Endothelial cell of umbilical vein (primary cell): Measurements from ENCODE around the gene DYNC1LI2. TPM values are rescaled to one million over a fixed set of nuclear protein-coding genes. Genes with fewer than 3 reads are reported as not detected.

Source experiments
- BruUV-seq: library from RNA; stranded (reverse); fragments of 400-500 nt; replicated peaks from 2 replicates; lab custom pipeline; 2021; lab: Mats Ljungman, UMichigan
- CTCF ChIA-PET: fragments of 300-600, 350-600 bp; sonication (Branson Sonifier 250); formaldehyde crosslinking; loops from one replicate; lab custom pipeline; 2021; ENCODE audit warnings: antibody characterized with exemption, inconsistent platforms; lab: Charles Lee
- POLR2A ChIA-PET: fragments of 300-600, 350-600 bp; sonication (Branson Sonifier 250); formaldehyde crosslinking; loops from one replicate; lab custom pipeline; 2021; ENCODE audit warnings: antibody characterized with exemption, inconsistent platforms; lab: Charles Lee
- DNase-seq: peaks from one replicate; pipeline ENCODE4 v3.0.0-alpha.2; 2011; ENCODE audit warnings: low read depth, low spot score
- FAIRE-seq: peaks from 2 replicates; lab custom pipeline; 2011; peaks lifted over from hg19 to GRCh38; lab: Jason Lieb, UNC
- H2AFZ ChIP-seq: 2 replicates; pipeline ENCODE4 v1.6.0; 2012; ENCODE audit warnings: low read depth, low read length, control low read depth, inconsistent platforms
- H3K27ac ChIP-seq: 2 replicates; pipeline ENCODE4 v1.5.1; 2011; ENCODE audit warnings: low read depth, mild to moderate bottlenecking, control low read depth, low read length, moderate library complexity; ENCODE audit not compliant: insufficient read depth
- H3K27me3 ChIP-seq, 2 experiments: 2 replicates each; pipeline versions ENCODE4 v1.6.0 to v1.6.1; 2011; ENCODE audit warnings: low read length in 2 of 2, mixed read lengths in 1 of 2; ENCODE audit not compliant: control insufficient read depth in 2 of 2, insufficient read depth in 2 of 2
- H3K36me3 ChIP-seq, 2 experiments: 2 replicates in 1 of 2; 3 replicates in 1 of 2; pipeline ENCODE4 v1.5.1; 2011; ENCODE audit warnings: low read length in 2 of 2, mild to moderate bottlenecking in 1 of 2, moderate library complexity in 1 of 2; ENCODE audit not compliant: control insufficient read depth in 2 of 2, insufficient read depth in 2 of 2; ENCODE audit errors: extremely low read depth in 1 of 2
- H3K4me1 ChIP-seq: 3 replicates; pipeline ENCODE4 v1.5.1; 2011; ENCODE audit warnings: mild to moderate bottlenecking, low read length; ENCODE audit not compliant: control insufficient read depth, insufficient read depth; ENCODE audit errors: extremely low read depth
- H3K4me2 ChIP-seq: 2 replicates; pipeline ENCODE4 v1.6.1; 2011; ENCODE audit warnings: low read length, control low read depth, mixed read lengths; ENCODE audit not compliant: insufficient read depth
- H3K4me3 ChIP-seq, 3 experiments: fragments of 200-600 bp in 1 of 3; sonication (generic), shearing (Covaris generic) in 1 of 3; replicated peaks in 1 of 3; 2 replicates each; pipeline ENCODE4 v1.5.1; 2011 to 2016; ENCODE audit warnings: control low read depth in 3 of 3, low read length in 3 of 3, mild to moderate bottlenecking in 2 of 3, inconsistent platforms in 1 of 3, low read depth in 1 of 3, moderate library complexity in 1 of 3; ENCODE audit not compliant: insufficient read depth in 1 of 3
- H3K79me2 ChIP-seq: 2 replicates; pipeline ENCODE4 v1.6.0; 2012; ENCODE audit warnings: low read length, inconsistent platforms; ENCODE audit not compliant: control insufficient read depth, insufficient read depth
- H3K9ac ChIP-seq: replicated peaks from 2 replicates; pipeline ENCODE3; 2011; ENCODE audit warnings: low read length, control low read depth; ENCODE audit not compliant: insufficient read depth; ENCODE audit errors: extremely low read depth
- H3K9me1 ChIP-seq: replicated peaks from 3 replicates; pipeline ENCODE4 v1.6.0; 2011; ENCODE audit warnings: mild to moderate bottlenecking, low read length; ENCODE audit not compliant: control insufficient read depth, insufficient read depth; ENCODE audit errors: extremely low read depth
- H3K9me3 ChIP-seq: replicated peaks from 2 replicates; pipeline ENCODE4 v1.5.1; 2012; ENCODE audit warnings: low read length, inconsistent platforms; ENCODE audit not compliant: control insufficient read depth, insufficient read depth
- H4K20me1 ChIP-seq: replicated peaks from 2 replicates; pipeline ENCODE3; 2011; ENCODE audit warnings: mild to moderate bottlenecking, low read length; ENCODE audit not compliant: control insufficient read depth, insufficient read depth; ENCODE audit errors: extremely low read depth
- EZH2 ChIP-seq: IDR thresholded peaks from 2 replicates; pipeline ENCODE4 v1.6.1; 2012; ENCODE audit warnings: borderline replicate concordance, low read depth, mild to moderate bottlenecking, moderate library complexity, low read length, inconsistent platforms; ENCODE audit not compliant: severe bottlenecking
- FOS ChIP-seq: IDR thresholded peaks from 2 replicates; pipeline ENCODE4 v1.6.1; 2011; ENCODE audit warnings: mild to moderate bottlenecking, low read length, moderate library complexity, borderline replicate concordance; ENCODE audit not compliant: insufficient read depth
- GATA2 ChIP-seq: IDR thresholded peaks from 2 replicates; pipeline ENCODE4 v1.7.0; 2011; ENCODE audit warnings: low read depth, mild to moderate bottlenecking, moderate library complexity, mixed read lengths, low read length; ENCODE audit not compliant: insufficient read length, insufficient read depth
- JUN ChIP-seq: IDR thresholded peaks from 2 replicates; pipeline ENCODE4 v1.6.1; 2011; ENCODE audit warnings: borderline replicate concordance, low read depth; ENCODE audit not compliant: insufficient read length, insufficient read depth
- MYC ChIP-seq: IDR thresholded peaks from one replicate; pipeline ENCODE4 v1.6.1; 2011; ENCODE audit warnings: mild to moderate bottlenecking, low read depth, low read length
- POLR2A ChIP-seq: IDR thresholded peaks from 2 replicates; pipeline ENCODE4 v1.6.1; 2012; ENCODE audit warnings: low read depth, mild to moderate bottlenecking, control low read depth, low read length
- POLR2AphosphoS5 ChIP-seq: IDR thresholded peaks from 2 replicates; pipeline ENCODE4 v1.6.1; 2012; ENCODE audit warnings: low read depth, mild to moderate bottlenecking, control low read depth, low read length, moderate library complexity; ENCODE audit not compliant: insufficient read depth
- dilution Hi-C: fragments of 300-500 bp; cut with MboI; formaldehyde crosslinking; loops from one replicate; pipeline ENCODE4 v1.15.0; 2019; ENCODE audit warnings: low sequenced_read_pairs; ENCODE audit not compliant: extremely low pct_ligation_motif_present
- intact Hi-C: fragments of 100-400 bp; cut with micrococcal nuclease; formaldehyde crosslinking; loops from one replicate; pipeline ENCODE4 v1.10.0; 2022
- polyA plus RNA-seq, 4 experiments: library from polyadenylated mRNA; depleted of rRNA in 3 of 4; stranded (reverse) in 3 of 4; unstranded in 1 of 4; fragments of >200 nt; gene quantifications; 2 replicates each; pipeline versions ENCODE4 v1.2.1 to v1.2.3, GENCODE V29; 2011 to 2012; ENCODE audit warnings: missing spikeins in 1 of 4
- total RNA-seq: library from RNA; stranded (reverse); gene quantifications from 2 replicates; pipeline ENCODE4 v1.2.3, GENCODE V29; 2021
- TF ChIP-seq, protein P1 (sequence below), 2 donors: IDR thresholded peaks; 1 replicate in 1 of 2; 2 replicates in 1 of 2; pipeline ENCODE4 v1.5.1; 2011; ENCODE audit warnings: low read length in 2 of 2, mild to moderate bottlenecking in 2 of 2, moderate library complexity in 2 of 2, control low read depth in 1 of 2, inconsistent platforms in 1 of 2, low read depth in 1 of 2; ENCODE audit not compliant: insufficient read depth in 1 of 2; ENCODE audit errors: extremely low read depth in 1 of 2
- TF ChIP-seq, protein P2 (sequence below): IDR thresholded peaks from 2 replicates; pipeline ENCODE4 v1.6.1; 2011; ENCODE audit not compliant: insufficient read depth, insufficient read length

Gene DYNC1LI2
- total and polyA plus RNA-seq, 2 donors (not counting 3 experiments of a cell fraction or from before 2014, with no cell fraction given) = 110 to 159 TPM

DNA sequence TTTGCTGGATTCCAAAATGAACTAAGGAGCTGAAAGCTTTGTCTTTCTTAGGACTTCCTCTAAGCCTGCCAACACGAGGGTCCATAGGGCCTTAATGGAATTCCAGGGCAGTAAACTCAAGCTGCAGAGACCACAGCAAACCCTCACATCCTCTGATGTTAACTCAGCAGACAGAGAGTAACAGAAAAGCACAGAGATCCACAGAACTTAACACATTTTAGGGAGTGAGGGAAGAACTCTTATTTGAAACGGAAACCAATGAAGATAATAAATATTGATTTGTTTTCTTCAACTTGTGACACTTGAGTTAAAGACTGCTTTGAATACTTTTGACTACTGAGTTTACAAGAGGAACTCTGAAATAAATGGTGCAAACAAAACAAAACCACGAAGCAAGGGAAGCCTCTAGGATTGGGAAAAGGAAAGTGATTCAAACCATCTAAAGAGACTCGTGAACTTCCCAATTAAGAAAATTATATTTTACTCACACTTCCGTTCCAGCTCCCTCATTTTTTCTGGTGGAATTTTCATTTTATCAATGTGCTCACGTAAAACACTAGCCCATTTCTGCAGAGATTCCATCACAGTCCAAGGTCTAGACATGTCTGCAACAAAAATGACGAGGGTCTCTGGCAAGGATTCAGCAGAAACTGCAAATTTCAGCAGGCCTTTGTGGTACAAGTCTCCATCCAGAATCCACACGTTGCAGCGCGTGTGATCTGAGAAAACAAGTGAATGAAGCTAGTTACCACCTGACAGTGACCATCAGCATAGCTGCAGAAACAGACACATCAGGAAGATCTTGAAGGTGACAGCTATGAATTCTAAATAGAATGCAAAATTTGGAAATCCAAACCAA, 9.2 kb downstream of the DYNC1LI2 start:
- no peak overlapping the region for H2AFZ ChIP-seq
- ChIA-PET POLR2A (interaction anchor here (0.6 to 1.0 kb wide), 7 partner anchors 8 to 125 kb away, joined by 3 to 11 read pairs (median 4); partner anchors contain the start of genes DYNC1LI2 and NAE1), CTCF (interaction anchor here (0.8 to 4.3 kb wide), 12 partner anchors 9 to 134 kb away, joined by 3 to 69 read pairs (median 18); partner anchors contain the start of genes DYNC1LI2 and NAE1)
- H3K4me2 ChIP-seq = peak overlapping the region; percentile 68
- no peaks in the 10 kb centered on the region for H4K20me1 ChIP-seq
- BruUV-seq = TSS peak; percentile 72
- H3K4me3 ChIP-seq = peak overlapping the region in 1 of 3 experiments; percentile 42
- FAIRE-seq = peak; percentile 67
- intact Hi-C loops (loop anchor here (1.0 to 5.0 kb wide), 5 partner anchors 9 to 335 kb away; partner anchors contain the start of gene DYNC1LI2), dilution Hi-C loops (no loop called here)
- H3K9me3 ChIP-seq = no peaks in the 10 kb centered on the region
- H3K27ac ChIP-seq = peak overlapping the region; percentile 97
- H3K9me1 ChIP-seq = no peaks in the 10 kb centered on the region
- no peak for DNase-seq
- H3K9ac ChIP-seq = peak overlapping the region; percentile 91
- H3K27me3 ChIP-seq = no peaks in the 10 kb centered on the region
- H3K36me3 ChIP-seq = peaks cover 16 to 27% of the 10 kb centered on the region in 2 experiments
- peaks cover 34% of the 10 kb centered on the region for H3K4me1 ChIP-seq
- TF ChIP-seq, protein P1, sequence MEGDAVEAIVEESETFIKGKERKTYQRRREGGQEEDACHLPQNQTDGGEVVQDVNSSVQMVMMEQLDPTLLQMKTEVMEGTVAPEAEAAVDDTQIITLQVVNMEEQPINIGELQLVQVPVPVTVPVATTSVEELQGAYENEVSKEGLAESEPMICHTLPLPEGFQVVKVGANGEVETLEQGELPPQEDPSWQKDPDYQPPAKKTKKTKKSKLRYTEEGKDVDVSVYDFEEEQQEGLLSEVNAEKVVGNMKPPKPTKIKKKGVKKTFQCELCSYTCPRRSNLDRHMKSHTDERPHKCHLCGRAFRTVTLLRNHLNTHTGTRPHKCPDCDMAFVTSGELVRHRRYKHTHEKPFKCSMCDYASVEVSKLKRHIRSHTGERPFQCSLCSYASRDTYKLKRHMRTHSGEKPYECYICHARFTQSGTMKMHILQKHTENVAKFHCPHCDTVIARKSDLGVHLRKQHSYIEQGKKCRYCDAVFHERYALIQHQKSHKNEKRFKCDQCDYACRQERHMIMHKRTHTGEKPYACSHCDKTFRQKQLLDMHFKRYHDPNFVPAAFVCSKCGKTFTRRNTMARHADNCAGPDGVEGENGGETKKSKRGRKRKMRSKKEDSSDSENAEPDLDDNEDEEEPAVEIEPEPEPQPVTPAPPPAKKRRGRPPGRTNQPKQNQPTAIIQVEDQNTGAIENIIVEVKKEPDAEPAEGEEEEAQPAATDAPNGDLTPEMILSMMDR (IDR thresholded peaks at IDR 0.05; ENCODE audit: extremely low read depth in 1 of 2, insufficient read depth in 1 of 2, low read depth in 1 of 2, low read length in 2 of 2) = no peak
- TF ChIP-seq, protein P2, sequence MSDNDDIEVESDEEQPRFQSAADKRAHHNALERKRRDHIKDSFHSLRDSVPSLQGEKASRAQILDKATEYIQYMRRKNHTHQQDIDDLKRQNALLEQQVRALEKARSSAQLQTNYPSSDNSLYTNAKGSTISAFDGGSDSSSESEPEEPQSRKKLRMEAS = no peak
- TF ChIP-seq POLR2A = no peak
- TF ChIP-seq JUN = no peak
- no peak for TF ChIP-seq EZH2
- no peak for TF ChIP-seq POLR2AphosphoS5
- no peak for TF ChIP-seq FOS
- no peak for TF ChIP-seq GATA2
- TF ChIP-seq MYC = no peak
- peaks cover 61% of the 10 kb centered on the region for H3K79me2 ChIP-seq
